IPS-18c (cell line): Measurements from ENCODE around the gene SSBP3.
"Not testable (repeated sequence)": the region's sequence is repeated elsewhere in the genome, so short reads cannot be mapped to it uniquely, and the experiment has no call there.

Source experiments
- H3K4me3 ChIP-seq: 2 replicates; pipeline ENCODE4 v1.7.0; 2013; ENCODE audit warnings: low read depth, mild to moderate bottlenecking, low read length, moderate library complexity; ENCODE audit not compliant: insufficient read depth
- H3K9me3 ChIP-seq: one replicate; pipeline ENCODE4 v1.6.1; 2013; ENCODE audit warnings: mild to moderate bottlenecking, low read length, moderate library complexity; ENCODE audit not compliant: control insufficient read depth, insufficient read depth

Gene SSBP3

DNA sequence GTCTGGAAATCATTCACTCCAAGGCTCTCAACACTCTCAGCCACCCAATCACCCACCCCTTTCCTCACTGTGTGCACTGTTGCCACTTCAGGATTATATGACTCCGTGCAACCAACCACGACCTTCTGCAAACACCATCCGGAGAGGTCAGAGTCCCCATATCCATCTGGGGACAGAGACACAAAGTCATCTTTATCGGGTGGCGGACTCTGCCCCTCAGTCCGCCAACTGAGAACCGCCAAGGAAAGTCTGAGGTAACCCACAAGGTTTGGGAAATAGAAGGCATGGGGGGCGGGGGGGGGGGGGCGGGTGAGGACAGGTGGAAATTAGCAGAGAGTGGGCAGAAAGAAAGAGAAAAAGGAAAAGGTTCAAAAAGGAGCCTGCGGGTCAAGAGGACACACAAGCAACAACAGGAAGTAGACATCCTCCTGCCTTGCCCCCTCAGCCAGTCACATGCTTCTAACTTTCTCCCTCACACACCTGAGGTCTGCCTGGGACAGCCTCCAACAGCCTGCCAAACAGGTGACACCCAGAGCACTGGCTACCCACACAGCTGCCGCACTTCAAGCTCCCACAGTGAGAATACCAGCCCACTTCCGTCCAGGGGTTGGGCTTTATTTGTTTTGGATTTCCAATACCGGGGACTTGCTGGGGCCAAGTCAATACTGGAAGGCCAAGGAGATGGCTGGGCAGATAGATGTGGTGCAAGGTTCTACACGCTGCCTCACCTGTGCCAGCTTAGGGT lies 58.1 kb downstream of the SSBP3 start:
- Histone ChIP-seq H3K9me3 (no peaks in the 10 kb centered on the region), H3K4me3 (no peak overlapping the region)

DNA sequence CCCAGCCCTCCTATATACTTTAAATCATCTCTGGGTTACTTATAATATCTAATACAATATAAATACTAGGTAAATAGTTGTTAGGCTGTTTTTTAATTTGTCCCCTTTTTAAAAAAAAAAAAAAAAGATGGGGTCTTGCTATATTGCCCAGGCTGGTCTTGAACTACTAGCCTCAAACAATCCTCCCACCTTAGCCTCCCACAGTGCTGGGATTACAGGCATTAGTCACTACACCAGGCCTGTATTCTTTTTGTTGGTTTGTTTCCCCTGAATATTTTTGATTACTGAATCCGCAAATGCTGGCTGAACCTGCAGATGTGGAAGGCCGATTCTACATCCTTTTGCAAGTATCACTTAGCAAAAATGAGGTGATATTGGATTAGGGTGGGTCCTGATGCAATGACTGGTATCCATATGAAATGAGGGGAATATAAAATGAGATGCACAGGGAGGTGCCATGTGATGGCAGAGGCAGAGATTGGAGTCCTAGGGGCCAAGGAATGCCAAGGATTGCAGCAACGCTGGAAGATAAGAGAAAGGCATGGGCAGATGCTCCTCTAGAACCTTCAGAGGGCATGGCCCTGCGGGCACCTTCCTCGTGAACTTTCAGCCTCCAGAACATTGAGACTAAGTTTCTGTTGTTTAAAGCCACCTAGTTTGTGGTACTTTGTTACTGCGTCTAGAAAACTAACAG lies 58.8 kb downstream of the SSBP3 start:
- Histone ChIP-seq H3K9me3 (no peaks in the 10 kb centered on the region), H3K4me3 (no peak overlapping the region)

DNA sequence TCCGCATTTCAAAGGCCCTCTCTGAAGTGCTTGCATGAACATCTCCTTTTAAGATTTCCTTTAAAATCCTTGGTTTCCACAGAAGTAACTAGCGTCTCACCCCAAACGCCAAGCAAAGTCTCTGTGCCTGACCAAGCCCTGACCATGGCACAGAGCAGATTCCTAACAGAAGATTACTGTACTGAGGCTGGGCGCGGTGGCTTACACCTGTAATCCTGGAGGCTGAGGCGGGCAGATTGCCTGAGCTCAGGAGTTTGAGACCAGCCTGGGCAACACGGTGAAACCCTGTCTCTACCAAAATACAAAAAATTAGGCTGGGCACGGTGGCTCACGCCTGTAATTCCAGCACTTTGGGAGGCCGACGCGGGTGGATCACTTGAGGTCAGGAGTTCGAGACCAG lies 60.6 kb downstream of the SSBP3 start:
- H3K4me3 ChIP-seq, H3K9me3 ChIP-seq: not testable (repeated sequence)

DNA sequence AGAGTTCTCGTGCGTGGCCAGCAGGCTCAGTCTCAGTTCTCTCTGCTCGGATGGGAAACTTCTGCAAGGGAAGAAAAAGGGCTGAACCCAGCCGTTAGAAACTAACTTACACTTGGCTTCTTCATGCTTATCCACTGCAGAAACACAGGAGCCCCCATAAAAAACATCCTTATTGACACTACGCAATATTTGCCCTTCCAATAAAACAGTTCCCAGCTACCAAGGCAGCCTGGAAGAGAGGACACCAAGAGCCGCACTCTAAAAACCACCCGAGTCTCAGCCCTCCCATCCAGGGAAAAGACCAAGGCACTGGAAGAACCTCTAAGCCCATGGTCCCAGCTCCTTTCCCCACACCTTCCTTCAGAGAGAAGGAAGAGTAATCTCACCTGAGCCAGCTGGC lies 61.1 kb downstream of the SSBP3 start:
- Histone ChIP-seq H3K9me3 (no peaks in the 10 kb centered on the region), H3K4me3 (no peak overlapping the region)

DNA sequence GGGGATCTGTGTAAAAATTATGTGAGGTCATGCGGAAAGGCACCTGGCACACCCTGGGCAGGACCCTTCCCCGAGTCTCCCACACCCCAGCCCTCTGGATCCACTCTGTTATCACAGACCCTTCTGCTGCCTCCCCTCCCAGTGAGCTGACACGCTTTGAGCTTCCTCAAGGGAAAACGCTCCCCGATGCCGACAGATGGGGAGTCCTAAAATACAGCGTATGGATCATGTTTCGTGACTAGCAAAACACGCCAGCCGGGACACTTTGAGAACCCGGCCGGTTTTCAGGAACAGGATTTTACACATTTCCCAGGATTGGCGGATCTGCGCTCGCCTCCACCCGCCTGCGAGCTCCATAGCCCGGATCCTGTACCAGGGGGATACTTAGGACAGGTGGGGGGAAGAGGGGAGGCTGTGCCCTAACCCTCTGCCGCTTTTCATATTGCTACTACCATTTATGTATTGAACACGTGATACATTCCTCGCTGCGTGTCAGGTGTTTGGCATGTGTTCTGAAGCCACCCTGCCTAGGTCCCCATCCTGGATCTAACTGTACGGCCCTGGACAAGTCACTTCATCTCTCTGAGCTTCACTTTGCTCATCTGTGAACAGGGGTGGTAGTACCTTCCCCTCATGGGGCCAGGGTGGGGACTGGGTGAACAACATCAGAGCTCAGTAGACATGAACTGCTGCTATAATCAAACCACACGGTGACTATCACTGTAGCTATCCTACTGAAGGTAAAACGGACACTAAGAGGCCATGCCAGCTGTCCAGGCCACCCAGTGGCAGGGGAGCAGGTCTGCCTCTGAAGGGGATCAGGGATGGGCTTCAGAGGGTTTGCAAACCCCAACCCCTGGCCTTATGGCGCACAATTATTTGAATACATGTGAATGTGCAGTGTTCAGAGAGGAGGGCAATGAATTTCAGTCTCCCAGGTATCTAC lies 63.2 kb downstream of the SSBP3 start:
- Histone ChIP-seq H3K4me3 (no peak overlapping the region), H3K9me3 (no peaks in the 10 kb centered on the region)

DNA sequence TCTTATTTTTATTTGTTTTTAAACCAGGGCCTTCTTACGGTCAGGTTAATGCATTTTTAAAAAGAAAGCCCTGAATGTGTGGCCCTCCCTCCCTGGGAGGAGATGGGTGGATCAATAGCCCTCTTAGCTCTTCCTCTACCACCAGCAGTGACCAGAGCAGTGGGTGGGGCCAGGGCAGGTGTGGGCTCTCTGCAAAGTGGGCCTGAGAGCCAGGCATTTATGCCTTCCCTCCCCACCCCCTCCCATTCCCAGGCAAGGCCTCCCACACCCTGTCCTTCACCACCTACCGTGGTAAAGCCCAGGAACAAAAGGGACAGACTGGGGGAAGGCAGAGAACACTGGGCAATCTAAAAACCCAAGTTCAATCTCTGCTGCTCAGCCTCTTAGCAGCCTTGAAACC lies 63.9 kb downstream of the SSBP3 start:
- no peaks in the 10 kb centered on the region for H3K9me3 ChIP-seq
- H3K4me3 ChIP-seq, result no peak overlapping the region

DNA sequence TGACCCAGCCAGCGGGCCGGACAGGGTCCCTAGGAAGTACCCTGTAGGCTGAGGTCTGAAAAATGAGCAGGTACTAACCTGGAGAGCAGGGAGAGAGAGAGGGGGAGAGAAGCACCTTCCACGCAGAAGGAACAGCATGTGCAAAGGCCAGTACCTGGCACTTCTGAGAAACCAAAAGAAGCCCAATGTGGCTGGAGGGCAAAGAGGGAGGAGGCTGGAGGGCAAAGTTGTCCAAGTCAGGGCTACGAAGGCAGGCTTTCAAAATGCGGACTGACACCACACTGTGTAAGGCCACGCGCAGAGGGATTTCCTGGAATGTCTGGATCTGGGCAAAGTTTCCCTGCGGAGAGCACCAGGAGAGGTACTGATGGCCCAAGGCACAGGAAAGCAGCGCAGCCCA lies 64.4 kb downstream of the SSBP3 start:
- Histone ChIP-seq H3K9me3 (no peaks in the 10 kb centered on the region), H3K4me3 (no peak overlapping the region)

DNA sequence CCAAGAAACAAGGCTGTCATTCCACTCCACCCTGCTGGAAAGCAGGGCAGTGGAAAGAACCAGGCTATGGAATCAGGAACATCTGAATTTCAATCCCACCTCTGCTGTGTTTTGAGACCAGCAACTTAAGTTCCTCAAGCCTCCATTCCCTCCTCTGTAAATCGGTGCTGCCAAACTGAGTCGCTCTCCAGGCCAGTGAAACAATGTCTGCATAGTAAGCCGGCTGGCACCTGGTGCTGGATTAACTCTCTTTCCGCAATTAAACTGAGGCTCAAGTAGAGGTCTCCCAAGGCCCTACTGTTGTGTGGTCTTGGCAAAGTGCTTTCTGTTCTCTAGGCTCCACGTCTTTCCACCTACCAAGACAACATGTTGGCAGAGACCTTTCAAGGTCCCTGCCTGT lies 65.3 kb downstream of the SSBP3 start:
- Histone ChIP-seq H3K9me3 (no peaks in the 10 kb centered on the region), H3K4me3 (no peak overlapping the region)

DNA sequence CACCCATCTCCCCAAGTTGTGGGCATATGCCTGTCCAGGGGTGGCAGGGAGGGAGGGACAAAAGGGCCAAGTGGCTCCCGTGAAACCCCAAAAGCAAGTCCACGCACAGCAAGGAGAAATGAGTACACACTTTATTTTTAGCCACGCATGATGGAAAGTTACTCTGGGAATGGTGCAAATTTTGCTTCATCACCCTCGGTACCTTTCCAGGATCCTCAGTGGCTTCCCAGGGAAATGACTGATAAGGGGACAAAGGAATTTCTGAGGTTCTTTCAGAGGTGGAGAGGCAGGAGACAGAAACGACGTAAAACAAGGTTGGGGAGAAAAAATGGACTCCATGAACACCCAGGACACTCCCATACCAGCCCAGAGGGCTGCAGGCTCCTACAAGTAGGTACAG lies 65.8 kb downstream of the SSBP3 start:
- no peaks in the 10 kb centered on the region for H3K9me3 ChIP-seq
- H3K4me3 ChIP-seq, result no peak overlapping the region

DNA sequence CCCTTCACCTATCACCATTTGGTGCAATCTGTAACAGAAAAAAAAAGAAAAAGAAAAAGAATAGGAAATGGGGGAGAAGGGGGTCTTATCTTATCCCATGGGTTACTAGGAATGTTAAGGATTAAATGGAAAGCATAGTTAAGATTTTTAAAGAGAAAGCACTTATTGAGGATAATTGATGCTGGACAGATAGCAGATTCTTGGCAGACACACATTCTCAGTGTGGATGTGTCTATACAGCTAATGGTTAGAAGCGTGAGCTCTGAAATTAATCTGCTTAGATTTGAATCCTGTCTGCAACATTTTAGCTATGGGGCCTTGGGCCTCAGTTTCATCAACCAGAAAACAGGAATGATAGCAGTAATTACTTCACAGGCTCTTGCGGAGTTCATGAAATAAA lies 67.1 kb downstream of the SSBP3 start:
- Histone ChIP-seq H3K9me3 (no peaks in the 10 kb centered on the region), H3K4me3 (no peak overlapping the region)

DNA sequence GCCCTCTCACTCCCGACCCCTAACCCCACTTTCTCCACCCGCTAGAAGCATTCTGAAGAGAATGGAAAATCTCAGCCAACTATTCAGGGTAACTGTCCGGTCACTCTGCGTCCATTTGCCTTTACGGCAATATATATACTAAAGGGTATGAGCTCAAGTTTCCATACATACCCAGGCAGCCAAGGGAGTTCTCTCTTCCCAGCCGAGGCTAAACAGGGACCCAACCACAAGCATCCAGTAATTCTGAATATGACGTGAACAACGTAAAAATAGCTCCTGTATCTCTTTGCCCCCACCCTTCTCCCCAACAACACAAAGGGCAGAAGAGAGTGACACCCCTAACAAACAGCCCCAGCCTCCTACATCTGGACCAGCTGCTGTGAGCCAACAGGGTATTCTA lies 67.7 kb downstream of the SSBP3 start:
- Histone ChIP-seq H3K9me3 (no peaks in the 10 kb centered on the region), H3K4me3 (no peak overlapping the region)

DNA sequence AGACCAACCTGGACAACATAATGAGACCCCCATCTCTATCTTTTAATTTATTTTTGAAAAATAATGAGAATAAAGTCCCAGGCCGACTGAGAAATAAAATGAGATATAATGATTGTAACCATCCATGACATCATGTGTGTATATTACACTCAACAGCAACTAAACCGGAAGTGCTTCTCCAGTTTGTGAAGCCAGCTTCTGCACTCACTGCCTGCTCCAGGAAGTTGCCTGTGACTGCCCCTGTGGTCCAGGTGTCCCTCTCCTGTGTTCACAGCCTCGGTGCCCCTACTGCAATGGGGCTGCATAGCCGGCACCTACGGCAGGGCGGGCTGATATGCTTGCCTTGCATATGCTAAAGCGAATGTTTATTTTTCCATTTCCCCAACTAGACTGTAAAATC lies 68.3 kb downstream of the SSBP3 start:
- no peak overlapping the region for H3K4me3 ChIP-seq
- no peaks in the 10 kb centered on the region for H3K9me3 ChIP-seq

DNA sequence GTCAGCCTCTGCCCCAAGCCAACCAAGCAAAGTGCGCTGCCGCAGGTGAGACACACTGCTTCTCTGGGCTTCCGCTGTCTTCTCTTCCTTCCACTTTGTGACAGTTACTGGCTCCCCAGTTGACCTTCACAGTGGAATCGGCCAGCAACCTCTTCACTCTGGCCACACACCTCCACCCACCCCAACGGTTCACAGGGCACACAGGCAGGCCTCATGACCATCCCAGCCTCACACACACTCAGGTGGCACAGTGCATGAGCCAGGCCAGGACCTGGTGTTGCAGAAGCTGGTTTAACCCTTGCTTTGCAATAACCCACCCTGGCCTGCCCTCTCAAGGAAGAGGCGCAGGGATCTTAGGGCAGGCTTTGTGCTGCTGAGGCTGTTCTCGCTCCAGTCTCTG lies 69.2 kb downstream of the SSBP3 start:
- no peak overlapping the region for H3K4me3 ChIP-seq
- no peaks in the 10 kb centered on the region for H3K9me3 ChIP-seq

DNA sequence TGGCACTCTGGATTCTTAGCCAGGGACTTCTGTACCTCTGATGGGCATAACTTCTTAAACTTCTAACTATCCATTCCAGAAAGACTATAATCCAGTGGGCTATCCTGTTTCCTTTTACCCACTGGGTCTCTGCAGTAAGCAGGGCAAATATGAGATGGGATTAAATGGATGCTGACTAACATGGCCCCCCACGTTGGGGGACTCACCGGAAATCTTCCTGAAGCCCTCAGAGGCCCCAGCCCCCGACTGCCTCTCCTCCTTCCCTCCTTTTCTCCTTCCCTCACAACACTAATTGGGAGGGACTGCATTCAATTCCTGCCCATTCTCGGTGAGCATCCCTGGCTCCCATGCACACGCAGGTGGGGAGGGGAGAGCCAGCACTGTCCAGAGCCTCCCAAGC lies 70.1 kb downstream of the SSBP3 start:
- no peaks in the 10 kb centered on the region for H3K9me3 ChIP-seq
- no peak overlapping the region for H3K4me3 ChIP-seq

DNA sequence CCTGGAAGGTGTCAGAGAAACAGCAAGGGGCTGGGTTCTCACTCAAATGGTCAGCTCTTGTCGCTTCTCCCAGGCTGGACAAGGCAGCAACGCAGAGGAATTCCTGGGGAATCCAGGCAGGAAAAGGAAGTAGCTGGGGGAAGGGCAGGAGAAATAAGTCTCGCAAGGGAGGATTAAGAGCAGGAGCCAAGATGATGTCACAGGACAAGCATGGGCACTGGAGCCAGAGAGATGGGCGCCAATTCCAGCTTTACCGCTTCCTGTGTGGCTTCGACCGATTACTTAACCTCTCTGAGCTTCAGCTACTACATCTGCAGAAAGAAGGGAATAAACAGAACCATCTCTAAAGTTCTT lies 70.5 kb downstream of the SSBP3 start:
- H3K9me3 ChIP-seq, result no peaks in the 10 kb centered on the region
- H3K4me3 ChIP-seq, result no peak overlapping the region

DNA sequence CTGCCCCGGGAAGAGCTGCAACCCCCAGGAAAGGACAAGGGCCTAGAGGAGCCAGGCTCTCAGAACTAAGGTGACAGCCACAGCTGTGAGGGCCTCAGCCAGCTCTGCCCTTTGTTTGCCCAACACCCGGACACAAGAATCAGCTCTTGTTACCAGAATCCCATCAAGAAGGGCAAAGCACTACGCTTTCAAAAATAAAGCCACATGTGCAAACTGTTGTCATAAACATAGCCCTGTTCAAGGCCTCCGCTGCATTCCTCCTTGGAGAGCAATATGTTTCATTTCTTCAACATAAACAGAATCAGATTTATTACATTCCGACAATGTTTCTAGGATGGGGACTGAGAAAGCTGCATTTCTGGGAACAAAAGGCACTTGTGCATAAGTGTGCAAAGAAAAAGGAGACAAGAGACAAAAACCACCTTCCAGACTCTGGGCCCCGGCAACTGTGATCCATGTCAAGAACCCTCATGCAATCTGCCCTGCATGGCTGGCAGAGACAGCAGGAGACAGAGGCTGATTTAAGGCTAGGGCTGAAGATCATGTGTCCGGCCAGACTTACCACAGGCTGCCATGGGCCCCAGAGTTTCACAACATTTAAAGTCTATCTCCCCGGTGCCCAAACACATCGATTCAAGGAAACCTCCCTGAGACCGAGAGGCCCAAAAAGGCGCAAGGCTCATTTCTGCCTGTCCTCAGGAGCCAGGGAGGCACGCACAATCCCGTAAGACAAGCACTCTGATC lies 71.0 kb downstream of the SSBP3 start:
- Histone ChIP-seq H3K9me3 (no peaks in the 10 kb centered on the region), H3K4me3 (no peak overlapping the region)

DNA sequence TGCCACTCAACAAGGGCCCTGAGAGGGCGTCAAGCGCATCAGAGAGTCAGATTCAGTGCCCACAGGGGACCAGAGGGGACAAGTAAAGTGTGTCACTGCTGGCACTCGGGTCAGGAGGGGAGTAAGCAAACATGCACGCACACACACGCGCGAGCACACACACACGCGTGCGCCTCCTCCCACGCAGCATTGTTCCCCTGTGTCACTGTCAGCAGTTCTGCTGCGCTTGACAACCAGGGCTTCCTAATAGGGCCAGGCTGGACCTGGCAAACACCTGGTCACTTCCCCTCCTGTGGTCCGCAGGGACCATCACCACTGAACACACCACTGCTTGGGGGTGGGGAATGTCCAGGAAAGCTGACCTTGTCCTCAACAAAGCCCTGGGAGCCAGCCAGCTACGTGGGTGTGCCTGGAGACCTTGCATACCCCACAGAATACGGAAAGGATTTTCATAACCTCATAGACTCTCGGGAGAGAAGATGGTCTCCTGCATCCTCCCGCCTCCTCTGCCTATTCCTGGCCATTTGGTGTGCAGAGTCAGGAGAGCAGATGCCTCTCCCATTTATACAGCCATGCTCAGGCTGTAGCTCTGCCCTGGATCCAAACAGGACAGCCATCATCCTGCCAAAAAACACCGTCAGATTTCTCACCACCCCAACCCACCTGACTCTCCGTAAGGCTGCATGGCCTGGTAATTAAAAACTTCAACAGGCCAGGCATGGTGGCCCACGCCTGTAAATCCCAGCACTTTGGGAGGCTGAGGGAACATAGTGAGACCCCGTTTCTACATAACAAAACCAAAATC lies 73.2 kb downstream of the SSBP3 start:
- Histone ChIP-seq H3K9me3 (no peaks in the 10 kb centered on the region), H3K4me3 (no peak overlapping the region; the same call in 1 of the 2 replicates)
